K562 (cell line): ENCODE data around the gene FZD1. TPM values are rescaled to one million over a fixed set of nuclear protein-coding genes. Genes with fewer than 3 reads are reported as not detected.
"Not testable (repeated sequence)": the region's sequence is repeated elsewhere in the genome, so short reads cannot be mapped to it uniquely, and the experiment has no call there.

Experiments
- ATAC-seq: fragments of 200-7000 bp; cut with Tn5 transposase; 3 replicates; pipeline ENCODE4 v1.9.1; 2020; ENCODE audit warnings: moderate library complexity
- BruUV-seq: library from RNA; stranded (reverse); fragments of 400-500 nt; replicated peaks from 2 replicates; lab custom pipeline; 2021; lab: Mats Ljungman, UMichigan
- CTCF ChIA-PET: fragments of 300-600 bp; formaldehyde crosslinking; extraction: SDS; loops from one replicate; lab custom pipeline; 2021; ENCODE audit warnings: low intra/inter-chr PET ratio; lab: Yijun Ruan, JAX
- POLR2A ChIA-PET: fragments of 300-600, 350-650 bp; sonication (Branson Sonifier 250); formaldehyde crosslinking; extraction: SDS; loops from one replicate; lab custom pipeline; 2021; ENCODE audit warnings: antibody characterized with exemption, inconsistent platforms; lab: Yijun Ruan, JAX
- DNase-seq, 4 experiments: peaks; one replicate each; pipeline versions ENCODE4 v3.0.0 to v3.0.0-alpha.2; 2011 to 2018; ENCODE audit warnings: low spot score in 3 of 4, mixed read lengths in 3 of 4; ENCODE audit errors: extremely low read depth in 1 of 4
- FAIRE-seq: peaks from 2 replicates; lab custom pipeline; 2011; peaks lifted over from hg19 to GRCh38; lab: Jason Lieb, UNC
- H2AFZ ChIP-seq: 2 replicates; pipeline ENCODE4 v1.6.0; 2011; ENCODE audit warnings: low read depth, low read length, control low read depth, inconsistent platforms
- H3K27ac ChIP-seq: fragments of 200-600 bp; 3 replicates; pipeline ENCODE4 v1.8.0; 2011; ENCODE audit warnings: low read depth, mild to moderate bottlenecking, control low read depth, inconsistent platforms, low read length, moderate library complexity, mixed read lengths; ENCODE audit errors: extremely low read depth
- H3K27me3 ChIP-seq, 2 experiments: fragments of 300-600 bp in 1 of 2; 2 replicates in 1 of 2; 3 replicates in 1 of 2; pipeline versions ENCODE4 v1.6.0 to v1.8.0; 2011; ENCODE audit warnings: inconsistent platforms in 2 of 2, low read length in 2 of 2, mild to moderate bottlenecking in 1 of 2, mixed read lengths in 1 of 2, moderate library complexity in 1 of 2; ENCODE audit not compliant: control insufficient read depth in 2 of 2, insufficient read depth in 2 of 2
- H3K36me3 ChIP-seq: fragments of 300-600 bp; 3 replicates; pipeline ENCODE4 v1.8.0; 2011; ENCODE audit warnings: mild to moderate bottlenecking, low read length, inconsistent platforms; ENCODE audit not compliant: control insufficient read depth, insufficient read depth
- H3K4me1 ChIP-seq, 2 experiments: fragments of 200-600 bp in 1 of 2; replicated peaks in 1 of 2; 2 replicates in 1 of 2; 3 replicates in 1 of 2; pipeline versions ENCODE4 v1.5.1 to v1.8.0; 2011; ENCODE audit warnings: inconsistent platforms in 2 of 2, low read length in 2 of 2, mild to moderate bottlenecking in 1 of 2, mixed read lengths in 1 of 2, moderate library complexity in 1 of 2; ENCODE audit not compliant: control insufficient read depth in 2 of 2, insufficient read depth in 2 of 2
- H3K4me2 ChIP-seq: 2 replicates; pipeline ENCODE4 v1.6.1; 2011; ENCODE audit warnings: low read length, control low read depth, inconsistent platforms, mixed read lengths; ENCODE audit not compliant: insufficient read depth
- H3K4me3 ChIP-seq: fragments of 200-600 bp; sonication (generic), shearing (Covaris generic); 2 replicates; pipeline ENCODE4 v1.5.1; 2016; ENCODE audit warnings: control low read depth, inconsistent platforms
- H3K79me2 ChIP-seq: fragments of 200-600 bp; 3 replicates; pipeline ENCODE4 v1.8.0; 2011; ENCODE audit warnings: low read length, inconsistent platforms; ENCODE audit not compliant: control insufficient read depth, insufficient read depth
- H3K9ac ChIP-seq, 2 experiments: 2 replicates each; pipeline versions ENCODE4 v1.6.0 to v1.6.1; 2011; ENCODE audit warnings: low read depth in 2 of 2, low read length in 2 of 2, control low read depth in 1 of 2, inconsistent platforms in 1 of 2, mild to moderate bottlenecking in 1 of 2, mixed read lengths in 1 of 2; ENCODE audit not compliant: insufficient read depth in 1 of 2
- H3K9me1 ChIP-seq: one replicate; pipeline ENCODE4 v1.6.0; 2011; ENCODE audit warnings: inconsistent platforms, mild to moderate bottlenecking, low read length, moderate library complexity; ENCODE audit not compliant: control insufficient read depth, insufficient read depth
- H3K9me3 ChIP-seq: replicated peaks from 2 replicates; pipeline ENCODE4 v1.5.1; 2011; ENCODE audit warnings: low read depth, low read length, inconsistent platforms; ENCODE audit not compliant: control insufficient read depth, insufficient read depth
- H4K20me1 ChIP-seq: replicated peaks from 2 replicates; pipeline ENCODE4 v1.6.1; 2011; ENCODE audit warnings: low read length, inconsistent platforms, mixed read lengths; ENCODE audit not compliant: control insufficient read depth, insufficient read depth
- KDM5B ChIP-seq: fragments of 200-600 bp; sonication (generic); IDR thresholded peaks from 2 replicates; pipeline ENCODE4 v1.6.1; 2012; ENCODE audit warnings: low read depth, mild to moderate bottlenecking, moderate library complexity, low read length, control low read depth, inconsistent platforms; ENCODE audit not compliant: insufficient replicate concordance
- MLLT1 ChIP-seq, 2 experiments: fragments of 450-650 bp; IDR thresholded peaks; 2 replicates each; pipeline ENCODE4 v1.6.1; 2016
- RBM25 ChIP-seq: fragments of 200-400 bp; formaldehyde crosslinking; IDR thresholded peaks from 2 replicates; pipeline ENCODE4 v1.6.1; 2018; ENCODE audit warnings: low read length, low read depth, moderate library complexity; ENCODE audit not compliant: severe bottlenecking
- SPI1 ChIP-seq: IDR thresholded peaks from 2 replicates; pipeline ENCODE4 v1.6.1; 2011; ENCODE audit warnings: low read depth, low read length, control low read depth, borderline replicate concordance
- XRCC3 ChIP-seq: fragments of 450-650 bp; IDR thresholded peaks from 2 replicates; pipeline ENCODE4 v1.6.1; 2017; ENCODE audit warnings: mild to moderate bottlenecking, moderate library complexity
- ZMIZ1 ChIP-seq, 2 experiments: fragments of 150-350 bp in 1 of 2; IDR thresholded peaks; 2 replicates each; pipeline ENCODE4 v1.6.1; 2012 to 2016; ENCODE audit warnings: low read depth in 2 of 2, low read length in 2 of 2, mild to moderate bottlenecking in 1 of 2, moderate library complexity in 1 of 2
- ZNF354B ChIP-seq: fragments of 250-450 bp; sonication (Bioruptor Pico); IDR thresholded peaks from 2 replicates; pipeline ENCODE4 v1.4.0; 2020
- ZNF507 ChIP-seq: conservative IDR thresholded peaks from 2 replicates; pipeline ENCODE4 v1.6.1; 2017; ENCODE audit warnings: missing genetic modification characterization, missing compliant biosample characterization
- WGBS: fragments of 100-300 bp; shearing (Covaris generic); methylation state at CpG from one replicate; pipeline ENCODE4 v1.1.6; 2016; ENCODE audit warnings: low coverage, mixed read lengths; ENCODE audit not compliant: insufficient coverage; ENCODE audit errors: missing lambda C conversion rate; 5-methylcytosine and 5-hydroxymethylcytosine counted together
- in situ Hi-C: fragments of 300-500 bp; cut with MboI; formaldehyde crosslinking; loops from 4 replicates; pipeline ENCODE4 v1.15.0; 2018; ENCODE audit warnings: inconsistent platforms, mixed read lengths
- intact Hi-C: fragments of 100-400 bp; cut with micrococcal nuclease; formaldehyde crosslinking; loops from 2 replicates; pipeline ENCODE4 v1.14.2; 2022
- polyA plus RNA-seq, 8 experiments: library from polyadenylated mRNA; depleted of rRNA in 4 of 8; stranded (reverse) in 5 of 8; unstranded in 3 of 8; fragments of >200 nt; fragmentation: Nextera tagmentation in 2 of 8; fragmentation: Illumina TruSeq in 1 of 8; extraction: Ambion mirVana in 2 of 8; extraction: Trizol in 1 of 8; gene quantifications; 2 replicates each; pipeline versions ENCODE4 v1.2.1 to v1.2.3, GENCODE V29; 2011 to 2014; ENCODE audit warnings: inconsistent platforms in 1 of 8, missing spikeins in 1 of 8
- total RNA-seq, 7 experiments: library from RNA; depleted of rRNA in 6 of 7; stranded (reverse); fragments of >200 nt in 6 of 7; fragmentation: Illumina TruSeq in 2 of 7; extraction: Trizol in 2 of 7; gene quantifications; 2 replicates each; pipeline versions ENCODE4 v1.2.1 to v1.2.3, GENCODE V29; 2011 to 2021; ENCODE audit warnings: low replicate concordance in 1 of 7

FZD1 gene
- total and polyA plus RNA-seq, 9 of the 15 experiments (the other 6 are each of a cell fraction or from before 2014, with no cell fraction given): 0.25 to 5.1 (median 1.8) TPM

GRCh38 chr7:91307467-91307866 lies 43.2 kb downstream of the FZD1 start:
- BruUV-seq: no TSS peak
- DNase-seq (no peak), ATAC-seq (no peak), FAIRE-seq (no peak)
- H3K9ac ChIP-seq: no peak overlapping the region
- no peaks in the 10 kb centered on the region for H3K36me3 ChIP-seq
- in situ Hi-C loops: no loop called here
- H2AFZ ChIP-seq: no peak overlapping the region
- intact Hi-C loops: no loop called here
- H3K9me3 ChIP-seq: no peaks in the 10 kb centered on the region
- 68% methylated on average over 3 of the region's 3 CpGs for WGBS
- no peaks in the 10 kb centered on the region for H3K79me2 ChIP-seq
- CTCF ChIA-PET: no interaction called here
- no peak overlapping the region for H3K27ac ChIP-seq
- POLR2A ChIA-PET: no interaction called here
- H3K27me3 ChIP-seq: no peaks in the 10 kb centered on the region
- H3K4me3 ChIP-seq: no peak overlapping the region
- H3K9me1 ChIP-seq: no peaks in the 10 kb centered on the region
- TF ChIP-seq ZMIZ1 (IDR thresholded peaks at IDR 0.05; ENCODE audit: low read depth in 2 of 2, low read length in 2 of 2) (no peak), ZNF507 (tag) (peak; percentile 94), MLLT1 (IDR thresholded peaks at IDR 0.05) (no peak), RBM25 (peak; percentile 54), KDM5B (no peak), XRCC3 (no peak), SPI1 (no peak), ZNF354B (CRISPR knock-in tag) (0 out of 2 replicates have a peak, but pooled peaks have one; percentile 31)
- H4K20me1 ChIP-seq: no peaks in the 10 kb centered on the region
- no peak overlapping the region for H3K4me2 ChIP-seq
- peaks cover 3% of the 10 kb centered on the region in 2 experiments; a peak in 3 of 5 replicates for H3K4me1 ChIP-seq

GRCh38 chr7:91308191-91308590 lies 44.0 kb downstream of the FZD1 start:
- H3K9me3 ChIP-seq, H3K27ac ChIP-seq, H4K20me1 ChIP-seq, in situ Hi-C loops, H3K4me3 ChIP-seq, POLR2A ChIA-PET, DNase-seq, H3K4me2 ChIP-seq, ATAC-seq, H3K36me3 ChIP-seq, FAIRE-seq, intact Hi-C loops, CTCF ChIA-PET, H3K27me3 ChIP-seq, H3K9ac ChIP-seq, H3K4me1 ChIP-seq, BruUV-seq, H3K79me2 ChIP-seq, H3K9me1 ChIP-seq: not testable (repeated sequence)
- H2AFZ ChIP-seq: 0 out of 2 replicates have a peak overlapping the region, but pooled peaks have one; percentile 15
- 38% methylated on average over 3 of the region's 3 CpGs for WGBS
